HCT116 (cell line): Measurements from ENCODE around the gene C1orf53.

Source experiments
- CTCF ChIP-seq, 3 experiments: fragments of 200-600 bp in 1 of 3; sonication (generic) in 1 of 3; IDR thresholded peaks in 2 of 3; conservative IDR thresholded peaks in 1 of 3; 2 replicates each; pipeline ENCODE4 v1.5.1; 2012 to 2017; ENCODE audit warnings: low read depth in 2 of 3, low read length in 2 of 3, antibody characterized with exemption in 1 of 3, borderline replicate concordance in 1 of 3, control low read depth in 1 of 3, mild to moderate bottlenecking in 1 of 3, mixed read lengths in 1 of 3, mixed run types in 1 of 3, moderate library complexity in 1 of 3; ENCODE audit not compliant: insufficient read depth in 1 of 3
- EZH2 ChIP-seq: fragments of 200-600 bp; sonication (generic); IDR thresholded peaks from 2 replicates; pipeline ENCODE4 v1.6.1; 2017; ENCODE audit warnings: antibody characterized with exemption, mixed run types
- RAD21 ChIP-seq: IDR thresholded peaks from 2 replicates; pipeline ENCODE4 v1.6.1; 2012; ENCODE audit warnings: low read depth, mild to moderate bottlenecking
- ZNF274 ChIP-seq: fragments of 200-500 bp; sonication (Bioruptor generic); IDR thresholded peaks from 2 replicates; pipeline ENCODE4 v1.6.1; 2014; ENCODE audit warnings: mild to moderate bottlenecking, low read depth, low read length, inconsistent platforms

GRCh38 chr1:197944485-197944884 is 42.1 kb downstream of the C1orf53 start:
- no peak for TF ChIP-seq RAD21
- TF ChIP-seq CTCF (IDR thresholded peaks at IDR 0.05 in 2 of 3, conservative IDR thresholded peaks at IDR 0.05 in 1 of 3; ENCODE audit: borderline replicate concordance in 1 of 3, insufficient read depth in 1 of 3, low read depth in 2 of 3, low read length in 2 of 3), result no peak
- no peak for TF ChIP-seq ZNF274
- TF ChIP-seq EZH2, result no peak
